Esophagus muscularis mucosa (tissue), 4 donors: ENCODE results near the gene WNT7B.

Experiments used
- CTCF ChIP-seq, 3 experiments: fragments of 200-600 bp in 2 of 3; fragments of 450-650 bp in 1 of 3; sonication (generic) in 2 of 3; IDR thresholded peaks; one replicate each; pipeline ENCODE4 v1.5.1; 2017 to 2019; ENCODE audit warnings: antibody characterized with exemption in 3 of 3, mild to moderate bottlenecking in 2 of 3, moderate library complexity in 1 of 3
- EP300 ChIP-seq: sonication (generic); formaldehyde crosslinking; IDR thresholded peaks from one replicate; pipeline ENCODE4 v1.6.1; 2017; ENCODE audit warnings: antibody characterized with exemption
- POLR2A ChIP-seq: fragments of 450-650 bp; IDR thresholded peaks from one replicate; pipeline ENCODE4 v1.6.1; 2017; ENCODE audit warnings: antibody characterized with exemption, moderate library complexity, mild to moderate bottlenecking, low read depth
- POLR2AphosphoS5 ChIP-seq, 2 donors: sonication (generic); formaldehyde crosslinking; IDR thresholded peaks; one replicate each; pipeline ENCODE4 v1.6.1; 2017; ENCODE audit warnings: antibody characterized with exemption in 2 of 2

- TF ChIP-seq CTCF (IDR thresholded peaks at IDR 0.05) (no peak), POLR2AphosphoS5 (IDR thresholded peaks at IDR 0.05) (no peak), POLR2A (no peak), EP300 (no peak)
Observed at GRCh38 chr22:45923212-45923611, 53.8 kb downstream of the WNT7B start.
